ENCODE data around the gene NAPEPLD. TPM values are rescaled to one million over a fixed set of nuclear protein-coding genes. Genes with fewer than 3 reads are reported as not detected.
A peak's percentile ranks its signal among the peaks of the same experiment; 100 is the strongest.
"Not testable (repeated sequence)": the region's sequence is repeated elsewhere in the genome, so short reads cannot be mapped to it uniquely, and the experiment has no call there.

The NAPEPLD gene
- total RNA-seq, 2 donors from 2014 or later = 10.7 to 27.7 TPM

DNA sequence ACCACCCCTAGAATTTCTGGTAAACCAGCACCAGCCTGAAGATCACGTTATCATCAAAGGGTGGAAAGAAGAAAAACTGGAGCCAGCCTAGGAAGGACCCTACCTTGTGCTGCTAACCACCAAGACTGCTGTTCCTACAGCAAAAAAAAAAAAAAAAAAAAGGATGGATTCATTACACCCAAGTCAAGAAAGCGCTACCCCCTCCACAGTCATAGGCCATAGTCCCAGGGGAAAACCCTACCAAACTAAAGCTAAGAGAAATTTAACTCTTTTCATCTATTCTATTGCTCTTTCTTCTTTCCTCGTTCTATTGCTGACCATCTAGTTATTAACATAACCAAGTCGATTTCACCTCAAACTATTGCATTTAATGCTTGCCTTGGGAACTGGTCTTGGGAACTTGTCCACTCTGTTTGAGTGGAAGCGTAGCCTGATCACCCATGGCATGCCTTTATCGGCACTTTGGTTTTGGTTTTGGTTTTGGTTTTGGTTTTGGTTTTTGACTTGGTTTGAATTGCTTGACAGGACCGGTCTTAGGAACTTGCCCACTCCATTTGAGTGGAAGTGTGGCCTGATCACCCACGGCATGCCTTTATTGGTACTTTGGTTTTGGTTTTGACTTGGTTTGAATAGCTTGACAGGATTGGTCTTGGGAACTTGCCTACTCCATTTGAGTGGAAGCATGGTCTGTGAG, 6.6 kb upstream of the NAPEPLD start:
- H3K27me3 ChIP-seq (replicated peaks; ENCODE audit: insufficient read depth); H3K9me3 ChIP-seq; ATAC-seq (ENCODE audit: insufficient number of reproducible peaks, low FRiP score, low read depth); H3K4me3 ChIP-seq; H3K4me1 ChIP-seq (ENCODE audit: control insufficient read depth in 1 of 2, low read depth in 2 of 2); H3K36me3 ChIP-seq; DNase-seq (ENCODE audit: low spot score); H3K27ac ChIP-seq: not testable (repeated sequence)

DNA sequence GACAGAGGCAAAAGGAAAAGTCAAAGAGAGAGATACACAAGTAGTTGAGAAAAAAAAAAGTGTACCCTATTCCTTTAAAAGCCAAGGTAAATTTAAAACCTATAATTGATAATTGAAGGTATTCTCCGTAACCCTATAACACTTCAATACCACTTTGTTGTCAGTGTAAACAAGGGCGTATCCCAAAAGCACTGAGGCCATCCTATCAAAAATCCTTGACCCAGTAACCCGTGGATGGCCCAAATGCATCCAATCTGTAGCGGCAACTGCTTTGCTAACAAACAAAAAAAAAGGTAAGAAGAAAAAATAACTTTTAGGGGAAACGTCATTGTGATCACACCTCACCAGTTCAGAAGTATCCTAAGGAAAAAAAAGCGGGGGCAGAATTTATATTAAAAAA, 5.1 kb upstream of the NAPEPLD start:
- Histone ChIP-seq H3K27ac (no peak overlapping the region), H3K4me1 (ENCODE audit: control insufficient read depth in 1 of 2, low read depth in 2 of 2) (no peaks in the 10 kb centered on the region), H3K27me3 (replicated peaks; ENCODE audit: insufficient read depth) (no peaks in the 10 kb centered on the region), H3K36me3 (no peaks in the 10 kb centered on the region), H3K4me3 (no peak overlapping the region), H3K9me3 (no peaks in the 10 kb centered on the region)
- DNase-seq (ENCODE audit: low spot score) (no peak), ATAC-seq (ENCODE audit: insufficient number of reproducible peaks, low FRiP score, low read depth) (no peak)
- TF ChIP-seq, protein P1, sequence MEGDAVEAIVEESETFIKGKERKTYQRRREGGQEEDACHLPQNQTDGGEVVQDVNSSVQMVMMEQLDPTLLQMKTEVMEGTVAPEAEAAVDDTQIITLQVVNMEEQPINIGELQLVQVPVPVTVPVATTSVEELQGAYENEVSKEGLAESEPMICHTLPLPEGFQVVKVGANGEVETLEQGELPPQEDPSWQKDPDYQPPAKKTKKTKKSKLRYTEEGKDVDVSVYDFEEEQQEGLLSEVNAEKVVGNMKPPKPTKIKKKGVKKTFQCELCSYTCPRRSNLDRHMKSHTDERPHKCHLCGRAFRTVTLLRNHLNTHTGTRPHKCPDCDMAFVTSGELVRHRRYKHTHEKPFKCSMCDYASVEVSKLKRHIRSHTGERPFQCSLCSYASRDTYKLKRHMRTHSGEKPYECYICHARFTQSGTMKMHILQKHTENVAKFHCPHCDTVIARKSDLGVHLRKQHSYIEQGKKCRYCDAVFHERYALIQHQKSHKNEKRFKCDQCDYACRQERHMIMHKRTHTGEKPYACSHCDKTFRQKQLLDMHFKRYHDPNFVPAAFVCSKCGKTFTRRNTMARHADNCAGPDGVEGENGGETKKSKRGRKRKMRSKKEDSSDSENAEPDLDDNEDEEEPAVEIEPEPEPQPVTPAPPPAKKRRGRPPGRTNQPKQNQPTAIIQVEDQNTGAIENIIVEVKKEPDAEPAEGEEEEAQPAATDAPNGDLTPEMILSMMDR (IDR thresholded peaks at IDR 0.05) = no peak

DNA sequence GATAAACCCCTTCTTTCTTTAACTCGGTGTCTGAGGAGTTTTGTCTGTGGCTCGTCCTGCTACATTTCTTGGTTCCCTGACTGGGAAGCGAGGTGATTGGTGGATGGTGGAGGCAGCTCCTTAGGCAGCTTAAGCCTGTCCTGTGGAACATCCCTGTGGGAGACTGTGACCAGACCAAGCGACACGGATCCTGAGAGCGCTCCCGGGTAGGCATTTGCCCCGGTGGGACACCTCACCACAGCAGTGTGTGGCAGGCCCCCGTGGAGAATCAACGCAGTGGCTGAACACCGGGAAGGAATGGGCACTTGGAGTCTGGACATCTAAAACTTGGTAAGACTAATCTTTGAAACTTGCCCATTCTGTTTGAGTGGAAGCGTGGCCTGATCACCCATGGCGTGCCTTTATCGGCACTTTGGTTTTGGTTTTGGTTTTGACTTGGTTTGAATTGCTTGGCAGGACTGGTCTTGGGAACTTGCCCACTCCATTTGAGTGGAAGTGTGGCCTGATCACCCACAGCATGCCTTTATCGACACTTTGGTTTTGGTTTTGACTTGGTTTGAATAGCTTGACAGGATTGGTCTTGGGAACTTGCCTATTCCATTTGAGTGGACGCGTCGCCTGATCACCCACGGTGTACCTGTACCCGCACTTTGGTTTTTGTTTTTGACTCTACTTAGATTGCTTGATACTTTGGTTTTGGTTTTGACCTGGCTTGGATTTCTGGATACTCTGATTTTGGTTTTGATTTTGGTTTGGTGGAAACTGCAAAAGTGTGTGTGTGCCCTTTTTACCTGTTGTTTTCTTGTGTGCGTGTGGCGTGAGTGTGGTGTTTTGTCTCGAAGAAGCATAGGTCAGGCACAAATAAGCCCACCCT, 4.1 kb upstream of the NAPEPLD start:
- not testable (repeated sequence) for H3K27ac ChIP-seq; H3K4me1 ChIP-seq (ENCODE audit: control insufficient read depth in 1 of 2, low read depth in 2 of 2); H3K9me3 ChIP-seq; H3K36me3 ChIP-seq; H3K4me3 ChIP-seq; ATAC-seq (ENCODE audit: insufficient number of reproducible peaks, low FRiP score, low read depth); H3K27me3 ChIP-seq (replicated peaks; ENCODE audit: insufficient read depth); DNase-seq (ENCODE audit: low spot score)

DNA sequence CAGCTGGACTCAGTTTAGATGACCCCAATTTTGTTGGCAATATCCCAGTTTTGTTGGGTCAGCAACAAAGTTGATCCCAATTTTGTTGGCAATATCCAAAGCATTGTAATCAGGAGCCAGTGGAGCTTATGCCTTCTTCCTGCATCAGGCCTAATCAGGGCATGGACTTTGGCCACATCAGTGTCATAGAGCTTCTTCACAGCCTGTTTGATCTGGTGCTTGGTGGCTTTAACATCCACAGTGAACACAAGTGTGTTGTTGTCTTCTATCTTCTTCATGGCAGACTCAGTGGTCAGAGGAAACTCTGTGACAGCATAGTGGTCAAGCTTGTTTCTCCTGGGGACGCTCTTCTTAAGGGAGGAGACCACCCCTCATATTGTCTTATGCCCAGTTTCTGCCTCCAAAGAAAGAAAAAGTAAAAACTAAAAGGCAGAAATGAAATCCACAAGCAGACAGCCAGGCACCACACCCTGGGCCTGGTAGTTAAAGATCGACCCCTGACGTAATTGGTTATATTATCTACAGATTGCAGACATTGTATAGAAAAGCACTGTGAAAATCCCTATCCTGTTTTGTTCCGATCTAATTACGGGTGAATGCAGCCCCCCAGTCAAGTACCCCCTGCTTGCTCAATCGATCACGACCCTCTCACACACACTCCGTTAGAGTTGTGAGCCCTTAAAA, 3.2 kb upstream of the NAPEPLD start:
- H3K9me3 ChIP-seq; H3K27me3 ChIP-seq (replicated peaks; ENCODE audit: insufficient read depth); H3K4me3 ChIP-seq; H3K4me1 ChIP-seq (ENCODE audit: control insufficient read depth in 1 of 2, low read depth in 2 of 2); DNase-seq (ENCODE audit: low spot score); ATAC-seq (ENCODE audit: insufficient number of reproducible peaks, low FRiP score, low read depth); H3K27ac ChIP-seq; H3K36me3 ChIP-seq: not testable (repeated sequence)

DNA sequence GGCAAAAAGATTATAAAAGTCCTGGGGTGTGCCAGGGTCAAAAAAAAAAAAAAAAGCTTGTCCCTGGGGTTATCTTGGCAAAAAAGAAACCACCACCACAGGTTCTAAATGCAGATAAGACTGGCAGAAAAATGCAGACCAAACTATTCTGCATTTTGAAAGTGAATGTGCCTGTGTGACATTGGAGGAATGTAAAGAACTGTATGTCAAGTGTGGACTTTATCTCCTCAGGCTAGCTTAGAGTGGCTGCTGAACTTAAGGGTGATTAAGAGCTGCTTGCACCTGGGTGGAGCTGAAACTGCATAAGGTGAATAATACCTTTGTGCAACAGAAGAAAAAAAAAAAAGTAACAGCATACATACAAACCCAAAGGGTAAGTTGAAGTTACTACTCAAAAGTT, 1.3 kb upstream of the NAPEPLD start:
- TF ChIP-seq, protein P1 (IDR thresholded peaks at IDR 0.05) = no peak
- DNase-seq (ENCODE audit: low spot score) (no peak), ATAC-seq (ENCODE audit: insufficient number of reproducible peaks, low FRiP score, low read depth) (no peak)
- Histone ChIP-seq H3K27ac (no peak overlapping the region), H3K36me3 (no peaks in the 10 kb centered on the region), H3K4me1 (ENCODE audit: control insufficient read depth in 1 of 2, low read depth in 2 of 2) (peaks cover 3 to 14% of the 10 kb centered on the region in 2 donors), H3K4me3 (no peak overlapping the region), H3K27me3 (replicated peaks; ENCODE audit: insufficient read depth) (no peaks in the 10 kb centered on the region), H3K9me3 (no peaks in the 10 kb centered on the region)

DNA sequence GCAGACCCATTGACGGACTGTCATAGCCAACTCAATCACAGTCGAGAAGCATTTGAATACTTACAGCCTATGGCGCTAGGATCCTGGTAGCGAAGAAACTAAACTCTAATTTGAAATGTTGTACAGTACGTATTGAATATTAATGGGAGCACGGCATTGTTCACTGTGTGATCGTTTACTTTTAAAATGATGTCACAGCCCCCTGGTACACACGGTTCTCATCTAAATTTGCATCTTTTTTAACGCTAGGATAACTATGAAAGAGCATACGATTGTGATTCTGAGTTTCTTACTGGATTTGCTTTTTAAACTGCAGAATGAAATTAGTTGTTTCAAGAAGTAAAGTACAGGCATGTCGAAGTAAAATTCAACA, 895 bp upstream of the NAPEPLD start:
- H3K36me3 ChIP-seq = no peaks in the 10 kb centered on the region

More for the DNA sequence above, 895 bp upstream of the NAPEPLD start:
- Histone ChIP-seq H3K4me1 (ENCODE audit: control insufficient read depth in 1 of 2, low read depth in 2 of 2) (peaks cover 3 to 14% of the 10 kb centered on the region in 2 donors), H3K27ac (peak overlapping the region; percentile 76 to 86), H3K9me3 (no peaks in the 10 kb centered on the region), H3K27me3 (replicated peaks; ENCODE audit: insufficient read depth) (no peaks in the 10 kb centered on the region), H3K4me3 (peak overlapping the region; percentile 97)
- no peak for ATAC-seq (ENCODE audit: insufficient number of reproducible peaks, low FRiP score, low read depth)
- DNase-seq (ENCODE audit: low spot score) = no peak
- TF ChIP-seq, protein P1 (IDR thresholded peaks at IDR 0.05) = no peak
